GM08714 (cell line): Measurements from ENCODE around the gene KRT6A.
"Not testable (repeated sequence)": the region's sequence is repeated elsewhere in the genome, so short reads cannot be mapped to it uniquely, and the experiment has no call there.

Experiments
- H3K4me3 ChIP-seq: fragments of 200-500 bp; sonication (Bioruptor generic); 2 replicates; pipeline ENCODE4 v1.5.1; 2014; ENCODE audit warnings: mild to moderate bottlenecking, low read length, inconsistent platforms
- ZNF274 ChIP-seq: IDR thresholded peaks from 2 replicates; pipeline ENCODE4 v1.6.1; 2012; ENCODE audit warnings: mild to moderate bottlenecking, low read depth, low read length

The KRT6A gene

GRCh38 chr12:52499806-52500560 lies 6.9 kb upstream of the KRT6A start:
- H3K4me3 ChIP-seq: no peak overlapping the region
- no peak for TF ChIP-seq ZNF274

DNA sequence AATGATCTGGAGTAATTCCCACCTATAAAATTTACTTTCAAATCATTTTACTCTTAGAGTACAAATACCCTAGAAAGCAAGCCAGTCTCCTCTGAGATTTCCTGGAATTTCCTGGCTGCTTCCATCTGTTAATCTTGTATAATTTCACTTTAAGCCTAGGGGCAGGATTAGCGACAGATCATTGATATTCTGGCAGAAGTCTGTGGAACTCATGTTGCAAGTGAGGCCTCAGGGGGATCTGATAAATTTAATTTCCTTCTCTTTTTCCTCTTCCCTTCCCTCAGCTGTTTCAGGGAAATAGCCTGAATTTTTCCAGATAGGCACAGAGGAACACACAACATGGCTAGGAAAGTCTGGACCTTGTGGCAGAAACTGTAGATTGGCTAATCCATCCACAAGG lies 5.9 kb upstream of the KRT6A start:
- no peak for TF ChIP-seq ZNF274

DNA sequence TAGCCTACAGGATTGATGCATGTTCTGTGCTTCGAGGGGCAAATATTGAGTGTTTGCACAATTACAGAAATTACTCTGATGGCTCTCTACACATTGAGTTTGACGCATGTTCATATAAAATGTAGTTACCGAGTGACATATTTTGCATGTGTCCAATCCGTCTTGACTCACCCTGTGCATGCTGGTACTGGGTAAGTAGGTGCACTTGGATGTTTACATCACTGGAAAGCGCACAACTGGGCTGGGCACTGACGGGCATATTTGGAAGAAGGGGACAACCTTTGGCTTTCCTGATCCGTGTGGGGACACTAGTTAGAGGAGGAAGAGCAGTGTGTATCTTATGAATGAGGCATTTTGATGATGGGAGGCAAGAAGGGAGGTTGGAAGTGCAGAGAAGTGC lies 4.9 kb upstream of the KRT6A start:
- no peak overlapping the region for H3K4me3 ChIP-seq
- TF ChIP-seq ZNF274: no peak

More for the DNA sequence above, 5.9 kb upstream of the KRT6A start:
- no peak overlapping the region for H3K4me3 ChIP-seq

DNA sequence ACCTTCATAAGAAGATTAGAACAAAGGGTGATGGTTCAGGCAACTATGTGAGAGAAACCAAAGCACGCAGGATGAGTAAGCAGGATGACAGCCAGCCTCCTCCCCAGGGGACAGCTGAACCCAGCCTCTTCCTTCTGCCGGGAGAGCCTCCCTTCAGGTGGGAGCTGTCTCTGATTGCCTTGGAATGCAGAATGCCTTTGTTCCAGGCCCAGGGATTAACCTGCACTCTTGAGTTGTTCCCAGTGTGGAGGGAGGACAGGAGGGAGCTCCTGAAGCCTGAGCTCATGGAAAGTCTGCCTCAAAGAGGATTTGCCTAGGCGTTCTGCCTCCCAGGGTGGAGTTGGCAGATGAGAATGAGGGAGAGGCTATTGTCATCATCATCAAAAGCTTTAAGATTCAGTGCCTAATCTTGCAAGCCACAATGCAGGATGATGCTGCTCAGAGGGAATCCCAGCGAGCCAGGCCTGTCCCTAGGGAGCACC lies 3.6 kb upstream of the KRT6A start:
- TF ChIP-seq ZNF274: no peak

DNA sequence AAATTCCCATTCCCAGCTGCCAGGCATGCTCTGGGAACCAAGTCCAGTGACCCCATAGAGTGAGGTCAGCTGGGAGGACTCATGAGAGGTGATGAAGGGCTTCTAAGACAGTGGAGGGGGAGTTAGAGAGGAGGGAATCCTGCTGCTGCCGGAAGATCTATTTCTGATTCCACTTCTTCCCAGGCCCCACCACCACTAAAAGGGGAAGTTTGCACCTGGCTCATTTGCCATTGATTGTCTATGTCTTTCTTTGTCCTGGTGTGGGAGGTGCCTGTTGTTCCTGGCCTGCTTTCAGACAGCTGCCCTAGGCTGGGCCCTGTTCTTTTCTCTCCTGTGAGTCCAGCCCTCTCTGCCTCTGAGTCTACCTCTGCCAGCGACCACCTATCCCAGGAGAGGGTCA lies 3.0 kb upstream of the KRT6A start:
- no peak overlapping the region for H3K4me3 ChIP-seq
- no peak for TF ChIP-seq ZNF274

More for the DNA sequence above, 3.6 kb upstream of the KRT6A start:
- no peak overlapping the region for H3K4me3 ChIP-seq

DNA sequence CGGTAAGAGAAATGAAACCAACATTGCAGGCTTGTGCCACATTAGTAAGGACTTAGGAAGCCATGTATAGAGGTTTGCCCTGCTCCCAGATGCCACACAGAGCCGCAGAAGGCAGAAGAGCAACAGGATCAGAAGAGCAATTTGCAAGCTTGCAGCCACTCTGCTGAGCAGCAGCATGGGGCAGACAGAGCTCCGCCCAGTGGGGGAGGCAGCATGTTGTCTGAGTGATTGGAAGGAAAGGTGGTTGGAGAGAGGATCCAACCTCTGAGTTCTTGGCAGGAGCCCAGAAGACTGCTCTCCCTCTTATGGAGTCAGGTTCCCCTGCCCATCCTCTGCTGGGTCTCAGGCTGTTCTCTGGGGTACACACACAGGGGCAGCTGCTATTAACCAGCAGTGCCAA lies 2.3 kb upstream of the KRT6A start:
- no peak for TF ChIP-seq ZNF274
- H3K4me3 ChIP-seq: no peak overlapping the region

DNA sequence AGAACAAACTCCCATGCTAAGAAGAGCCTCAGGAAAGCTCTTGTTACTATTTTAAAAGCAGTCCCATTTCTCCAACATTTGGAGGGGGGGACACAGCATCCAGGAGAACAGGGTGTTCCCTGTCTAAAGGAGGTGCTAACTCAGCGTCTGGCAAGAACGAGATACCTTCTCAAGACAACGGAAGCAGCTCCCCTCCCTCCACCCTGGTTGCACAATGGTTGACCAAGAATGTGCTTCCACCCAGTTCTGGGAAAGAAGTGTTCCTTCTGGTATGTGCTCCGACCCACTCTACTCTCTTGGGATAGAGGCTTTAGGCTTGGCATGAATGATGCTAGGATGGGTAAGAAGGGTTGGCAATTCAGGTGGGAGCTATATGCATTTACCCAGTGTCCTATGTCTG lies 1.5 kb upstream of the KRT6A start:
- H3K4me3 ChIP-seq: no peak overlapping the region
- no peak for TF ChIP-seq ZNF274

GRCh38 chr12:52494100-52494499 lies 1.0 kb upstream of the KRT6A start:
- TF ChIP-seq ZNF274: no peak
- H3K4me3 ChIP-seq: no peak overlapping the region

GRCh38 chr12:52492405-52492804 lies 652 bp downstream of the KRT6A start:
- not testable (repeated sequence) for H3K4me3 ChIP-seq

- not testable (repeated sequence) for H3K4me3 ChIP-seq
Observed at GRCh38 chr12:52491495-52491894, 1.6 kb downstream of the KRT6A start.

GRCh38 chr12:52488736-52489135 lies 4.3 kb downstream of the KRT6A start:
- no peak for TF ChIP-seq ZNF274
- no peak overlapping the region for H3K4me3 ChIP-seq

DNA sequence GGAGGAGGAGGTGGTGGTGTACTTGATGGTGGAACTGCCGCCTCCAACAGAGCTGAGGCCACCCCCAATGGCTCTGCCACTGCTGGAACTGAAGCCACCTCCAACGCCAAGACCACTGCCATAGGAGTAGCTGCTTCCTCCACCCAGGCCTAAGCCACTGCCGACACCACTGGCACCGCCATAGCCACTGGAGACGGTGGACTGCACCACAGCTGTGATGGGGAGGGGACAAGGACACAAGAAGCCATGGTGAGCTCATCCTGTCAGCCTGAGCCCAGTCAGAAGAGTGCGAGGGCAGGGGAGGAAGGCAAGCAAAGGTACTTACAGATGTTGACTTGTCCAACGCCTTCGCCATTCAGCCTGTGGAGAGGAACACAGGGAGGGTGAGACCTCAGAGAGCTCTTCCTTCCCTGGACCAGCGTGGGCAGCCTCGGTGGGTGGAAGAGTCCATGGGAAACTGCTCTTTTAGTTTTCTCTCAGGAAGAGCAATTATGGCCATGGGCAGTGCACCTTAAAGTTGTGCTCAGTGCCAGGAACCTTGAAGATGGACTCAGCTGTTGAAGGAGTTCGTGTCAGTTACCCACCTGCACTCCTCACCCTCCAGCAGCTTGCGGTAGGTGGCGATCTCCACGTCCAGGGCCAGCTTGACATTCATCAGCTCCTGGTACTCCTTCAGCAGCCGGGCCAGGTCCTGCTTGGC lies 5.2 kb downstream of the KRT6A start:
- not testable (repeated sequence) for H3K4me3 ChIP-seq

DNA sequence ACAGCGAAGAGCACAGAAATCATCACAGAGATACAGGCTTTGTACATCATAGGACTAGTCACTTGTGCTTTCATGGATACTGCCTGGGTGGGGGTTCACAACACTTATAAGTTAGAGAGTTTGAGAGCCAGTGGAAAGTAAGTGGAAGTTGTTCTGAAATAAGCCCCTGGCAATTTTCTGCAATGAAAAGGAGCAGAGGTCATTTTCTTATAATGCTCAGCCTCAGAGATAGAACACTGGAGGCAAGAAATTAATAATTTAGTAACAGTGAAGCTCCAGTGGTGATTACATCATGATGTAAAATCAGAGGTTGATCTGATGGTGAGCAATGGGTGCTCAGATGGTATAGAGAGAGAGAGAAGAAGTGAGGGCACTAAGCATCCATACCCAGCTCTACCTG lies 5.8 kb downstream of the KRT6A start:
- H3K4me3 ChIP-seq: no peak overlapping the region
- no peak for TF ChIP-seq ZNF274

GRCh38 chr12:52486166-52487105 lies 6.6 kb downstream of the KRT6A start:
- H3K4me3 ChIP-seq: no peak overlapping the region
- no peak for TF ChIP-seq ZNF274

DNA sequence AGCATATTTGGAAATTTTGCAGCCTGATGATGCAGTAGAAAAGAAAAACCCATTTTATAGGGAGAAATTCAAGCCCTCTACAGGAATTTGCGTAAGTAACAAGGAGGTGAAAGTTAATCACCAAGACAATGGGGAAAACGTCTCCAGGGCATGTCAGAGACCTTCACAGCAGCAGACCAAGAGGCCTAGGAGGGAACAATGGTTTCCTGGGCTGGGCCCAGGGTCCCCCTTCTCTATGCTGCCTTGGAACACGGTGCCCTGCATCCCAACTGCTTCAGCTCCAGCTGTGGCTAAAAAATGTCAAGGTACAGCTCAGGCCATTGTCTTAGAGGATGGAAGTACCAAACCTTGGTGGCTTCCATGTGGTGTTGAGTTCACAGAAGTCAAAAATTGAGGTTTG lies 13.0 kb downstream of the KRT6A start:
- H3K4me3 ChIP-seq: no peak overlapping the region
- TF ChIP-seq ZNF274: no peak
